Uterus (tissue), 4 donors: ENCODE data around the gene SLC35E2B. TPM values are rescaled to one million over a fixed set of nuclear protein-coding genes. Genes with fewer than 3 reads are reported as not detected.

Experiments used
- DNase-seq, 2 donors: peaks; one replicate each; pipeline ENCODE4 v3.0.0-alpha.2; 2019 to 2020
- H3K27ac ChIP-seq, 2 donors: fragments of 200-600 bp; sonication (generic); 1 replicate in 1 of 2; 2 replicates in 1 of 2; pipeline ENCODE4 v1.5.1; 2016 to 2018
- H3K27me3 ChIP-seq, 2 donors: fragments of 200-600 bp; sonication (generic); one replicate each; pipeline ENCODE4 v1.5.1; 2018 to 2019; ENCODE audit warnings: control low read depth in 1 of 2
- H3K36me3 ChIP-seq, 2 donors: fragments of 200-600 bp; sonication (generic); one replicate each; pipeline ENCODE4 v1.5.1; 2019; ENCODE audit warnings: control low read depth in 1 of 2
- H3K4me1 ChIP-seq, 2 donors: fragments of 200-600 bp; sonication (generic); one replicate each; pipeline ENCODE4 v1.5.1; 2018 to 2019; ENCODE audit warnings: control low read depth in 1 of 2
- H3K4me3 ChIP-seq, 2 donors: fragments of 200-600 bp; sonication (generic); 1 replicate in 1 of 2; 2 replicates in 1 of 2; pipeline ENCODE4 v1.5.1; 2018 to 2019; ENCODE audit warnings: mild to moderate bottlenecking in 1 of 2
- H3K9me3 ChIP-seq, 2 donors: fragments of 200-600 bp; sonication (generic); one replicate each; pipeline ENCODE4 v1.5.1; 2019; ENCODE audit warnings: control low read depth in 1 of 2
- CTCF ChIP-seq, 4 experiments: fragments of 200-600 bp in 2 of 4; fragments of 450-650 bp in 2 of 4; sonication (generic) in 2 of 4; IDR thresholded peaks; one replicate each; pipeline ENCODE4 v1.5.1; 2016 to 2019; ENCODE audit warnings: antibody characterized with exemption in 4 of 4, mild to moderate bottlenecking in 2 of 4, moderate library complexity in 1 of 4
- POLR2A ChIP-seq, 2 donors: fragments of 450-650 bp; IDR thresholded peaks; one replicate each; pipeline ENCODE4 v1.6.1; 2016; ENCODE audit warnings: antibody characterized with exemption in 2 of 2, mild to moderate bottlenecking in 1 of 2, moderate library complexity in 1 of 2
- intact Hi-C: fragments of 100-400 bp; cut with DNase I; formaldehyde crosslinking; loops from one replicate; pipeline ENCODE4 v1.15.1; 2023; ENCODE audit warnings: low total_unique reads
- total RNA-seq, 4 donors: library from RNA; depleted of rRNA in 3 of 4; stranded (reverse); fragments of >200 nt in 3 of 4; gene quantifications; one replicate each; pipeline versions ENCODE4 v1.1.0 to v1.2.4, GENCODE V29; 2014 to 2023
- donor health status: DM: yes; HTN: yes; CAD: no.

SLC35E2B gene
- total RNA-seq, 4 donors from 2014 or later, result 19.1 to 59.2 (median 52.5) TPM

- Histone ChIP-seq H3K27ac (peak overlapping the region; percentile 100), H3K9me3 (no peaks in the 10 kb centered on the region), H3K27me3 (no peaks in the 10 kb centered on the region), H3K4me3 (peak overlapping the region; percentile 83 to 97), H3K36me3 (no peaks in the 10 kb centered on the region), H3K4me1 (peaks cover 0 to 21% of the 10 kb centered on the region in 2 donors)
- peak in 1 of 2 donors; percentile 38 for DNase-seq
- intact Hi-C loops, result no loop called here
- TF ChIP-seq CTCF (IDR thresholded peaks at IDR 0.05) (no peak), POLR2A (IDR thresholded peaks at IDR 0.05) (no peak)
Observed at GRCh38 chr1:1616045-1616790, 76.4 kb downstream of the SLC35E2B start.

GRCh38 chr1:1615256-1616044 lies 77.1 kb downstream of the SLC35E2B start, which contains the start of gene MIB2:
Gene MIB2 (plus strand): TSS chr1:1615500. CDS start chr1:1623453, 7,953 bp downstream.
- H3K27ac ChIP-seq, result peak within 1 kb of the TSS; percentile 100
- no peaks in the 10 kb centered on the region for H3K36me3 ChIP-seq
- TF ChIP-seq POLR2A (IDR thresholded peaks at IDR 0.05), result peak in 1 of 2 donors; percentile 93
- peak in 1 of 4 experiments; percentile 21 for TF ChIP-seq CTCF (IDR thresholded peaks at IDR 0.05)
- DNase-seq, result peak; percentile 92 to 96
- H3K27me3 ChIP-seq, result no peaks in the 10 kb centered on the region
- intact Hi-C loops, result no loop called here
- peak within 1 kb of the TSS; percentile 83 to 97 for H3K4me3 ChIP-seq
- H3K9me3 ChIP-seq, result no peaks in the 10 kb centered on the region
- H3K4me1 ChIP-seq, result peaks cover 0 to 21% of the 10 kb centered on the region in 2 donors

- peak overlapping the region; percentile 100 for H3K27ac ChIP-seq
- no peaks in the 10 kb centered on the region for H3K27me3 ChIP-seq
- no peaks in the 10 kb centered on the region for H3K9me3 ChIP-seq
- peaks cover 0 to 21% of the 10 kb centered on the region in 2 donors for H3K4me1 ChIP-seq
- H3K4me3 ChIP-seq, result peak overlapping the region; percentile 83 to 97
- DNase-seq, result no peak
- intact Hi-C loops, result no loop called here
- TF ChIP-seq POLR2A (IDR thresholded peaks at IDR 0.05) (no peak), CTCF (IDR thresholded peaks at IDR 0.05) (no peak)
- H3K36me3 ChIP-seq, result no peaks in the 10 kb centered on the region
Observed at GRCh38 chr1:1614954-1615255, 77.7 kb downstream of the SLC35E2B start.

- Histone ChIP-seq H3K36me3 (no peaks in the 10 kb centered on the region), H3K27ac (peak overlapping the region in 1 of 2 donors; percentile 100), H3K9me3 (no peaks in the 10 kb centered on the region), H3K4me3 (peak overlapping the region; percentile 83 to 97), H3K4me1 (peaks cover 0 to 21% of the 10 kb centered on the region in 2 donors), H3K27me3 (no peaks in the 10 kb centered on the region)
- DNase-seq, result no peak
- TF ChIP-seq CTCF (IDR thresholded peaks at IDR 0.05) (no peak), POLR2A (IDR thresholded peaks at IDR 0.05) (no peak)
- intact Hi-C loops, result no loop called here
Observed at GRCh38 chr1:1614204-1614953, 78.2 kb downstream of the SLC35E2B start.
